ENCODE measurements around the gene ENDOU.
A peak's percentile ranks its signal among the peaks of the same experiment; 100 is the strongest.

DNA sequence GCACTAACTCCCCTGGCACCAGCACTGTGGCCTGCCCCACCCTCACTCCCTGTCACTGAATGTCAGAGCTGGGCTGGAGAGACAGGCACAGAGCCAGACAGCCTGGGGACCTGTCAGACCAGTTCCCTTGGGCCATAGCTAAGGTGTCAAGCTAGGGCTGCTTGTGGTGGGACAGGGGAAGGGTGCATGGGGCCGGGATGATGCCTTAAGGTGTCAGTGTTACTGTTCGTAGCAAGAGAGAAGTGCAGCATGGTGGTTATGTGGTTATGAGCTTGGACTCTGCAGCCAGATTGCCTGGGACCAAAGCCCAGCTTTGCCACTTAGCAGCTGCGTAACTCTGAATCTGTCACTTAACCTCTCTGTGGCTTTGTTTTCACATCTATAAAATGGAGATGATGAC is 29.6 kb upstream of the ENDOU start:
- peak in 2 of 3 donors; percentile 49 to 72 for TF ChIP-seq POLR2AphosphoS5 (IDR thresholded peaks at IDR 0.05)
- no peak for TF ChIP-seq CTCF (IDR thresholded peaks at IDR 0.05)
